OCI-LY1 (cell line): Measurements from ENCODE around the gene AGO1.

Source experiments
- H2AFZ ChIP-seq: fragments of 200-600 bp; sonication (generic), shearing (Covaris generic); 2 replicates; pipeline ENCODE4 v1.6.0; 2014; ENCODE audit warnings: antibody characterized with exemption, mild to moderate bottlenecking, low read length
- H3F3A ChIP-seq: fragments of 200-600 bp; sonication (generic), shearing (Covaris generic); 2 replicates; pipeline ENCODE4 v1.6.0; 2014; ENCODE audit warnings: mild to moderate bottlenecking, antibody characterized with exemption, low read length, moderate library complexity; ENCODE audit not compliant: insufficient read depth
- H3K27ac ChIP-seq: fragments of 200-600 bp; sonication (generic); 2 replicates; pipeline ENCODE4 v1.5.1; 2014; ENCODE audit warnings: low read length, mixed run types, mild to moderate bottlenecking, low read depth; ENCODE audit not compliant: poor library complexity, severe bottlenecking
- H3K27me3 ChIP-seq: fragments of 200-600 bp; sonication (generic); 2 replicates; pipeline ENCODE4 v1.6.0; 2014; ENCODE audit warnings: antibody characterized with exemption, mild to moderate bottlenecking, low read length, moderate library complexity; ENCODE audit not compliant: insufficient read depth
- H3K36me3 ChIP-seq: fragments of 200-600 bp; sonication (generic); 2 replicates; pipeline ENCODE4 v1.6.1; 2014; ENCODE audit warnings: mild to moderate bottlenecking, antibody characterized with exemption, low read length, moderate library complexity, mixed read lengths; ENCODE audit not compliant: insufficient read depth
- H3K4me1 ChIP-seq: fragments of 200-600 bp; sonication (generic); 2 replicates; pipeline ENCODE4 v1.5.1; 2014; ENCODE audit warnings: mild to moderate bottlenecking, low read length, moderate library complexity; ENCODE audit not compliant: insufficient read depth, severe bottlenecking
- H3K4me2 ChIP-seq: fragments of 200-600 bp; sonication (generic), shearing (Covaris generic); 2 replicates; pipeline ENCODE4 v1.6.1; 2014; ENCODE audit warnings: low read length
- H3K4me3 ChIP-seq: fragments of 200-600 bp; sonication (generic); 2 replicates; pipeline ENCODE4 v1.5.1; 2014; ENCODE audit warnings: low read length, low read depth, mild to moderate bottlenecking, mixed read lengths; ENCODE audit not compliant: poor library complexity, severe bottlenecking
- H3K79me2 ChIP-seq: fragments of 200-600 bp; shearing (Covaris generic); 2 replicates; pipeline ENCODE4 v1.6.1; 2016; ENCODE audit warnings: mixed run types, low read length, mixed read lengths; ENCODE audit not compliant: insufficient read depth
- H3K9ac ChIP-seq: fragments of 200-600 bp; sonication (generic), shearing (Covaris generic); 2 replicates; pipeline ENCODE4 v1.6.1; 2014; ENCODE audit warnings: mild to moderate bottlenecking, low read length, mixed read lengths
- H3K9me2 ChIP-seq: fragments of 200-600 bp; sonication (generic), shearing (Covaris generic); 2 replicates; pipeline ENCODE4 v1.6.1; 2014; ENCODE audit warnings: low read depth, mild to moderate bottlenecking, low read length, mixed read lengths
- H3K9me3 ChIP-seq: fragments of 200-600 bp; shearing (Covaris generic); 2 replicates; pipeline ENCODE4 v1.6.1; 2014; ENCODE audit warnings: low read length, mixed read lengths
- H4K20me1 ChIP-seq: fragments of 200-600 bp; sonication (generic), shearing (Covaris generic); 2 replicates; pipeline ENCODE4 v1.6.0; 2016; ENCODE audit warnings: mild to moderate bottlenecking, low read length; ENCODE audit not compliant: insufficient read depth
- CTCF ChIP-seq: fragments of 200-600 bp; sonication (generic), shearing (Covaris generic); IDR thresholded peaks from 2 replicates; pipeline ENCODE4 v1.5.1; 2017; ENCODE audit warnings: mild to moderate bottlenecking, antibody characterized with exemption, low read length, moderate library complexity, mixed read lengths
- EZH2 ChIP-seq: fragments of 200-600 bp; sonication (generic), shearing (Covaris generic); IDR thresholded peaks from 2 replicates; pipeline ENCODE4 v1.8.0; 2017; ENCODE audit warnings: borderline replicate concordance, mixed run types, mild to moderate bottlenecking, antibody characterized with exemption, low read length, moderate library complexity, mixed read lengths

Gene AGO1

GRCh38 chr1:35835398-35835797 is 47.6 kb upstream of the AGO1 start:
- no peaks in the 10 kb centered on the region for H3K9me2 ChIP-seq
- no peak overlapping the region for H3K27ac ChIP-seq
- H3K9ac ChIP-seq, result no peak overlapping the region
- H3K79me2 ChIP-seq, result no peaks in the 10 kb centered on the region
- no peaks in the 10 kb centered on the region for H4K20me1 ChIP-seq
- no peaks in the 10 kb centered on the region for H3K9me3 ChIP-seq
- no peak overlapping the region for H2AFZ ChIP-seq
- H3K4me3 ChIP-seq, result no peak overlapping the region
- H3K27me3 ChIP-seq, result no peaks in the 10 kb centered on the region
- H3K36me3 ChIP-seq, result peaks cover 25% of the 10 kb centered on the region
- TF ChIP-seq EZH2 (no peak), CTCF (no peak)
- H3F3A ChIP-seq, result no peaks in the 10 kb centered on the region
- H3K4me1 ChIP-seq, result no peaks in the 10 kb centered on the region
- no peak overlapping the region for H3K4me2 ChIP-seq

GRCh38 chr1:35836734-35837133 is 46.3 kb upstream of the AGO1 start:
- H3K4me1 ChIP-seq, result no peaks in the 10 kb centered on the region

GRCh38 chr1:35838693-35839245 is 44.2 kb upstream of the AGO1 start:
- TF ChIP-seq CTCF, result no peak
- TF ChIP-seq EZH2, result no peak
- H3K4me3 ChIP-seq, result no peak overlapping the region
- H3K27ac ChIP-seq, result no peak overlapping the region
- no peak overlapping the region for H3K4me2 ChIP-seq
- H3F3A ChIP-seq, result no peaks in the 10 kb centered on the region
- H3K9ac ChIP-seq, result no peak overlapping the region
- no peaks in the 10 kb centered on the region for H3K4me1 ChIP-seq
- no peaks in the 10 kb centered on the region for H3K27me3 ChIP-seq
- H2AFZ ChIP-seq, result no peak overlapping the region
- H3K9me3 ChIP-seq, result no peaks in the 10 kb centered on the region
- no peaks in the 10 kb centered on the region for H3K9me2 ChIP-seq
- H3K36me3 ChIP-seq, result peaks cover 27% of the 10 kb centered on the region
- H4K20me1 ChIP-seq, result no peaks in the 10 kb centered on the region
- no peaks in the 10 kb centered on the region for H3K79me2 ChIP-seq

More at GRCh38 chr1:35836734-35837133, 46.3 kb upstream of the AGO1 start:
- no peaks in the 10 kb centered on the region for H3K9me2 ChIP-seq
- H3K4me2 ChIP-seq, result no peak overlapping the region
- no peaks in the 10 kb centered on the region for H3K79me2 ChIP-seq
- H3K36me3 ChIP-seq, result peaks cover 25% of the 10 kb centered on the region
- TF ChIP-seq CTCF (no peak), EZH2 (no peak)
- no peaks in the 10 kb centered on the region for H3K9me3 ChIP-seq
- H4K20me1 ChIP-seq, result no peaks in the 10 kb centered on the region
- no peak overlapping the region for H2AFZ ChIP-seq
- H3K9ac ChIP-seq, result no peak overlapping the region
- H3K27me3 ChIP-seq, result no peaks in the 10 kb centered on the region
- no peak overlapping the region for H3K27ac ChIP-seq
- no peak overlapping the region for H3K4me3 ChIP-seq
- H3F3A ChIP-seq, result no peaks in the 10 kb centered on the region
